Erythroblast (primary cell): ENCODE results near the gene INO80.

Experiments
- GATA1 ChIP-seq: IDR thresholded peaks from 2 replicates; pipeline ENCODE4 v1.6.1; 2011; ENCODE audit warnings: low read depth, mild to moderate bottlenecking, control low read depth, low read length, moderate library complexity
- POLR2A ChIP-seq: IDR thresholded peaks from 2 replicates; pipeline ENCODE4 v1.6.1; 2011; ENCODE audit warnings: mild to moderate bottlenecking, low read length

DNA sequence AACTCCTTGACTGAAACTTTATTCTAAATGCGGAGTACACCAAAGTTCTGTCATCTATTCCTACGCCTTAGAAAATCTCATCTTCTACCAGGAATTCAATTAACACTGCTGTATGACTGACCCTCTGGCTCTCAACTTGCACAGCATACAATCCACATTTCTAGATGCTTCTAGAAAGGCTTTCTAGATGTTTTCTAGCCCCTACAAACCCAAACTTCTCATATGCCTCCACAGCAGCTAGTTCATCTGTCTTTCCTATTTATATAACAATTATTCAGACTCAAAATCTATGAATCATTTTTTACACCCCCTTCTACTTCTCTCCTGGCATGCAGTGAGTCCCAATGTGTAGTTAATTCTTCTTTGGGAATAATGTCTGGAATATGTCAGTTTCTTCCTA is 13.2 kb downstream of the INO80 start:
- no peak for TF ChIP-seq POLR2A
- no peak for TF ChIP-seq GATA1
